ENCODE data around the gene BCDIN3D. TPM values are rescaled to one million over a fixed set of nuclear protein-coding genes. Genes with fewer than 3 reads are reported as not detected.
"Not testable (repeated sequence)": the region's sequence is repeated elsewhere in the genome, so short reads cannot be mapped to it uniquely, and the experiment has no call there.

BCDIN3D gene
- total RNA-seq, 1 experiment from 2014 or later, result 4.7 TPM

GRCh38 chr12:49877066-49877465 lies 34.2 kb upstream of the BCDIN3D start:
- no peak for DNase-seq (ENCODE audit: low read depth)

- no peak for DNase-seq (ENCODE audit: low read depth)
Measured at GRCh38 chr12:49876070-49876469, 33.2 kb upstream of the BCDIN3D start.

DNA sequence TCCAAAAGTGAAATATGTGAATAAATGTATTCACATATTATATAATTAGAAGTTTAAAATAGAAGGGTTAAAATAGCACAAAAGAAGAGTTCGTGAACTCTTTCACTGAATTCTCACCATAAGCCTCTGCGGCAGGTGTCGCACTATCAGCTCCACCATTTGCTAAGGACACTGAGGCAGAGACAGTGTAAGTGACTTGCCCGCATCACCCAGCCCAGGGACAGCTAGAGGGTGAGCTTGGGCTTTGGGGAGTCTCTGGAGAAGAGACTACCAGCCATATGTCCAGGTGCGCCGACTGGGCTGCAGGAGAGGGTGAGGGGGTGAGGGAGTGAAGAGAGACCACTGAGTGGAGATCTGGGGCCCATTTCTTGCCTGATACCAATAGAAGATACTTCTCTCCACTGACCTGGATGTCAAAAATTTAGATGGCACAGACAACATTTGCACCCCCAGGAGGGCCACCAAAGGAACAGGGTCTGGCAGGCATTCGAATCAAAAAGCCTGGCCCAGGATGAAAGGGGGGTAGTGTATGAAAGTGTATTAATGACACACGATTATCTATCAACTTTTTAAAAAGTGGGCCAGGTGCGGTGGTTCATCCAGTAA lies 32.3 kb upstream of the BCDIN3D start:
- no peak for DNase-seq (ENCODE audit: low read depth)

DNA sequence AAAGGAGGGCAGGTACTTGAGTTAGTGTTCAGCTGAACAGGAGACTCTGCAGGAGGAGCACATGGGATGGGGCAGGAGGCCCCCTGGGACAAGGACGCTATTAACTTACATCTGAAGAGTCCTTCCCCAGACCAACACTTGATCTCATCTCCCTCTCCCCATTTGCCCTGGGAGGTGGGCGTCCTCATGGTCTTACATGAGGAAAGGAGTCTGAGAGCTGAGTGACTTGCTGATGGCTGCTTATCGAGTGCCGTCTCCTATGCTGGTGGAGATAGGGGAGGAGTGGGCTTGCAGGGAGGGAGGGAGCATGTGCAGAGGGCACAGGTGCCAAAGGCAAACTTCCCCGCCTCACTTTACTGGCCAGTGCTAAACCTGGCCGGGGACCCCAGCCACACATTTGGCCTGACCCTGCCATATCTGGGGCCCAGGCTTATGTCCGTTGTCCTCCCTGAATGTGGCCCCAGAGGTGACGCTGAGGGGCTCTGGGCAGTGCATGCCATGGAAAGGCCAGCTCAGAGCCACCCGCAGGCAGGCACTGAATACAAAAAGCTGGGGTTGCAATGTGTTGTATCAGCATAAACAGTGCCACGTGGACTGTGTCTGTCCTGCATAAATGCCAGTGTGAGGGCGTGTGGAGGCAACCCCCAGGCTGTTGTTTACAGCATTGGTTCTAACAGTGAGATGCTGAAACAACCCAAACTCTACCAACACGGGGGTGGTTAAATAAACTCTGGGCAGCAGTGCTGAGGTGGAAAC lies 31.4 kb upstream of the BCDIN3D start:
- no peak for DNase-seq (ENCODE audit: low read depth)

- no peak for DNase-seq (ENCODE audit: low read depth)
Measured at GRCh38 chr12:49873361-49873934, 30.5 kb upstream of the BCDIN3D start.

DNA sequence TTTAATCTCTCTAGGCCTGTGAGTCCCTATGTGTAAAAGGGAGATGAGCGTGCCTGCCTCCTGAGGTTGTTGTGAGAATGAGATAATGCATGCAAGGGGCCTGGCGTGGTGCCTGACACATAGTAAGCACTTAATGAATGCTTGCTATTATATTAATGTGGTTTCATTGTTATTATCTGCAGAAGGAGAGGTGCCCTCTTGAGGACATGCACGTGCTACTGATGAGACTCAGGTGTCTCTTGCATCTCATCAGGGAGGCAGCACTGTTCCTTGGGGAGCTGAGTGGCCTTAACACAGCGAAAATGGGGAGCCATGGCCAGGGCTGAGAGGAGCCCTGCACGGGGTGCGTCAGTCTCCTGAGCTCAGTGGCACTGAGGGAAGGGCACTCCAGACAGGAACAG lies 29.9 kb upstream of the BCDIN3D start:
- peak; percentile 47 for DNase-seq (ENCODE audit: low read depth)

- no peak for DNase-seq (ENCODE audit: low read depth)
Measured at GRCh38 chr12:49872381-49872780, 29.5 kb upstream of the BCDIN3D start.

- DNase-seq (ENCODE audit: low read depth), result not testable (repeated sequence)
Measured at GRCh38 chr12:49871811-49872251, 28.9 kb upstream of the BCDIN3D start.

GRCh38 chr12:49871263-49871561 lies 28.3 kb upstream of the BCDIN3D start:
- DNase-seq (ENCODE audit: low read depth), result no peak

- DNase-seq (ENCODE audit: low read depth), result no peak
Measured at GRCh38 chr12:49870501-49871262, 27.8 kb upstream of the BCDIN3D start.

GRCh38 chr12:49869816-49870500 lies 27.1 kb upstream of the BCDIN3D start:
- no peak for DNase-seq (ENCODE audit: low read depth)

GRCh38 chr12:49868952-49869815 lies 26.3 kb upstream of the BCDIN3D start:
- peak; percentile 98 for DNase-seq (ENCODE audit: low read depth)

DNA sequence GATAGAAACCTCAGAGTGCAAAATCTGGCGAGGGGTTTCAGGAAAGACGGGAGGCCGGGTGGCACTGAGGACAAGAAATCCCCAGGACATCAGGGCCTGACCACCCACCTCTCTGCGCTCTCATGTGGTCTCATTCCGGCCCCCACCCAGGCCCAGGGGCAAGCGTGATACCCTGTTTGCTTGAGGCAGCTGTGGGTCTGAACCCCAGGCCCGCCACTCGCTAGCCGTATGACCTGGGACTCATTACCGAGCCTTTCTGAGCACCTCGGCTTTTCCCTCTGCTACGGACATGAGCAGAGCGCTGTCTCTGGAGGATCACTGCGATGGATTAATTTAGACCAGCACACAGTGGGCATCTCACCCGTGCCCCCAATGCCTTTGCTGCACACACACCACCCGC lies 25.5 kb upstream of the BCDIN3D start:
- DNase-seq (ENCODE audit: low read depth), result no peak

DNA sequence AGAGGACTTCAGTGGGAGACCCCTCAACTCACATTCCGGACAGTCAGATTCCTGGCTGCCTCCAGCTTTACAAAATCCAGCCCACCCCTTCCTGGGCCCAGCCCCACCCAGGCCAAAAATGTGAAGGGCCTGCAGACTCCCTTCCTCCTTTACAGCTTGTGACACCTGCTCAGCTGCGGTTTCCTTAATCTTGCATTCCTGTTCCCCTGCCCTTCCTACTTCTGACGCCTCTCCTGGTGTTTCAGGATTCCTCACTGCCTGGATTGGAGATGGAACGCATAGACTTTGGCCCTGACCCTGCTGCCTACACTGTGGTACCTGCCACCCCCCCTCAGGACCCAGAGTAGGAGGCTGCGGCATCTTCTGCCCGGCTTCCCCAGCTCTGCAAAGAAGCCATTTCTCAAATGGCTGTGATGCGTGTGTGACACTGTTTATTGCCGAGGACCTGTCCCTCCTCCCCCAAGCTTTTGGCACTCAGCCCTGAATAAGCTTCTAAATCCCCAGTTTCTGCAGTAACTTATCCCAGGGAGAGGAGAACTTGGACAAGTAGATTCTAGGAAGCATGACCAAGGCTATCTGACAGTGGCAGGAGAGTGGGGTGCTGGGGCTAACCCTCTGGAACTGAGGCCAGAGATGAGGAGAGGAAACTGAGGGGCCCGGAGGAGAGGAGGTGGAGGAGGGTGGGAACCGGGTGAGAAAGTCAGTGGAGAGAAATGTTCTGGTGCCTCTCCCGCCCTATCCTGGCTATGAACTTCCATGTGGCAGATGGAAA lies 24.9 kb upstream of the BCDIN3D start:
- no peak for DNase-seq (ENCODE audit: low read depth)

DNA sequence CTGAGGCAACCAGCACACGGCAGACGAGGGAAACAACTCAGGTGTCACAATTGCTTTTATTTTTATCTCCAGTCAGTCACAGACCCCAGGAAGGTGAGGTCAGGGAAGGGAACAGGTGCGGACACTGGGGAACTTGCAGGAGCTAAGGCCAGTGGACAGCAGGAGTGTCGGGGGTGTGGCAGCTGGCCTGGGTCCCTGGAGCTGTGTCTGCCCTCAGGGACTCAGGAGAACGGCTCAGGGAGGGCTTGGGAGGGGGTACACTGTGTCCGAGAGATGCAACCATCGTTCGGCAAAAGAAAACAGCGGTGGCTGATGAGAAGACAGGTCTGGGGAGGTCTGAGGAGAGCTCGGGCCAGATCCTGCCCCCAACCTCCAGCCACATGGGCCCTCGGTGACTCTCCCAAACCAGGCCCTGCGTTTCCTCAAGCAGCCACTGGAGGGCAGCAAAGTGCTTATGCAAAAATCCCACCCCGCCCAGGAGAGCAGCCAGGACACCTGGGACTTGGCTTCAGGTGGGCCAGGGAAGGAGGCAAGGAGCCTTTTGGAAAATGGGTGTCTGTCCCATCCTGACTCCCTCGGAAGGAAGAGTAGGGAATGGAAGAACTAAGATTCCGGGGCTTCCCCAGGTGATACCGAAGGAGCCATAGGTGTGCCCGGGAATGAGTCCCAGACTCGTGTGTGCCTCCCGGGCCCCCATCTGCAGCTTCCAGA lies 24.1 kb upstream of the BCDIN3D start:
- DNase-seq (ENCODE audit: low read depth), result peak; percentile 73

GRCh38 chr12:49865782-49866135 lies 22.9 kb upstream of the BCDIN3D start:
- DNase-seq (ENCODE audit: low read depth), result no peak

- DNase-seq (ENCODE audit: low read depth), result no peak
Measured at GRCh38 chr12:49865109-49865781, 22.3 kb upstream of the BCDIN3D start.

DNA sequence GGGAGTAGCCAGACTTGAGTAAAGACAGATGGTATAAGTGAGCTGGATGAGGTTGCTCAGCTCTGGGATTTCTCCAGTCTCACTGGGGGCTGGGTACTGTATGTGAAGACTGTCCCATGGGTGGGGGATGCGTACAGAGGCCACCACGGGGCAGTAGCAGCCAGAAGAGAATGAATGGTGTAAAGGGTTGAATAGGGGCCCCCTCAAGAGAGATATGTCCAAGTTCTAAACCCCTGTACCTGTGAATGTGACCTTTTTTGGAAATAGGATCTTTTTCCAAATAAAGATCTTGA lies 21.8 kb upstream of the BCDIN3D start:
- no peak for DNase-seq (ENCODE audit: low read depth)

Measured in Daoy (cell line).